H9 (cell line): ENCODE data around the gene SOX14. TPM values are rescaled to one million over a fixed set of nuclear protein-coding genes. Genes with fewer than 3 reads are reported as not detected.

Source experiments
- DNase-seq: peaks from one replicate; pipeline ENCODE4 v3.0.0-alpha.2; 2017
- H2AFZ ChIP-seq: one replicate; pipeline ENCODE4 v1.6.1; 2013; ENCODE audit warnings: mild to moderate bottlenecking, low read length, control low read depth, moderate library complexity
- H2AK5ac ChIP-seq: 2 replicates; pipeline ENCODE4 v1.6.1; 2013; ENCODE audit warnings: low read length, control low read depth, mixed read lengths; ENCODE audit not compliant: insufficient read length
- H2BK120ac ChIP-seq: one replicate; pipeline ENCODE4 v1.6.1; 2013; ENCODE audit warnings: low read depth, mild to moderate bottlenecking, low read length, control low read depth, inconsistent platforms; ENCODE audit not compliant: poor library complexity, severe bottlenecking
- H2BK12ac ChIP-seq: 2 replicates; pipeline ENCODE4 v1.6.1; 2013; ENCODE audit warnings: low read length, control low read depth, mixed read lengths, low read depth; ENCODE audit not compliant: insufficient read length
- H2BK15ac ChIP-seq: 2 replicates; pipeline ENCODE4 v1.6.1; 2013; ENCODE audit warnings: low read depth, low read length, control low read depth
- H2BK20ac ChIP-seq: one replicate; pipeline ENCODE4 v1.6.1; 2013; ENCODE audit warnings: low read depth, mild to moderate bottlenecking, low read length, control low read depth, inconsistent platforms; ENCODE audit not compliant: poor library complexity, severe bottlenecking
- H2BK5ac ChIP-seq: 2 replicates; pipeline ENCODE4 v1.6.1; 2013; ENCODE audit warnings: low read length, control low read depth, mixed read lengths; ENCODE audit not compliant: insufficient read length
- H3K14ac ChIP-seq: 2 replicates; pipeline ENCODE4 v1.6.1; 2013; ENCODE audit warnings: low read length, control low read depth; ENCODE audit not compliant: insufficient read depth
- H3K18ac ChIP-seq: 2 replicates; pipeline ENCODE4 v1.6.1; 2013; ENCODE audit warnings: low read depth, mild to moderate bottlenecking, mixed read lengths, low read length, control low read depth; ENCODE audit not compliant: insufficient read length
- H3K23ac ChIP-seq: 2 replicates; pipeline ENCODE4 v1.6.1; 2013; ENCODE audit warnings: low read length, control low read depth, mixed read lengths, low read depth; ENCODE audit not compliant: insufficient read length
- H3K23me2 ChIP-seq: 2 replicates; pipeline ENCODE4 v1.6.1; 2013; ENCODE audit warnings: low read depth, mild to moderate bottlenecking, mixed read lengths, low read length, control low read depth; ENCODE audit not compliant: insufficient read length, poor library complexity, severe bottlenecking
- H3K27ac ChIP-seq: 2 replicates; pipeline ENCODE4 v1.5.1; 2013; ENCODE audit warnings: low read length, control low read depth, mixed read lengths, low read depth; ENCODE audit not compliant: insufficient read length
- H3K27me3 ChIP-seq: 2 replicates; pipeline ENCODE4 v1.6.1; 2013; ENCODE audit warnings: low read length, control low read depth, inconsistent platforms; ENCODE audit not compliant: insufficient read depth
- H3K4ac ChIP-seq: 2 replicates; pipeline ENCODE4 v1.6.1; 2013; ENCODE audit warnings: low read depth, mild to moderate bottlenecking, control low read depth, inconsistent platforms, low read length, moderate library complexity
- H3K4me1 ChIP-seq: 2 replicates; pipeline ENCODE4 v1.6.1; 2013; ENCODE audit warnings: low read length, control low read depth, inconsistent platforms; ENCODE audit not compliant: insufficient read depth
- H3K4me2 ChIP-seq: 2 replicates; pipeline ENCODE4 v1.6.1; 2013; ENCODE audit warnings: low read length, control low read depth, mixed read lengths; ENCODE audit not compliant: insufficient read length, insufficient read depth
- H3K56ac ChIP-seq: 2 replicates; pipeline ENCODE4 v1.6.1; 2013; ENCODE audit warnings: low read depth, mild to moderate bottlenecking, mixed read lengths, low read length, control low read depth; ENCODE audit not compliant: insufficient read length
- H3K79me1 ChIP-seq: 2 replicates; pipeline ENCODE4 v1.6.1; 2013; ENCODE audit warnings: low read depth, mild to moderate bottlenecking, moderate library complexity, low read length, control low read depth, inconsistent platforms; ENCODE audit not compliant: insufficient read depth, poor library complexity, severe bottlenecking
- H3K79me2 ChIP-seq: 2 replicates; pipeline ENCODE4 v1.6.1; 2013; ENCODE audit warnings: low read length, control low read depth, inconsistent platforms; ENCODE audit not compliant: insufficient read depth
- H3K9ac ChIP-seq: 2 replicates; pipeline ENCODE4 v1.6.1; 2013; ENCODE audit warnings: low read length, control low read depth, mixed read lengths; ENCODE audit not compliant: insufficient read length; ENCODE audit errors: extremely low read depth
- H3K9me3 ChIP-seq: one replicate; pipeline ENCODE4 v1.6.1; 2013; ENCODE audit warnings: low read depth, low read length, inconsistent platforms; ENCODE audit not compliant: control insufficient read depth
- H3T11ph ChIP-seq: one replicate; pipeline ENCODE4 v1.6.1; 2013; ENCODE audit warnings: mild to moderate bottlenecking, low read length, control low read depth, inconsistent platforms
- H4K20me1 ChIP-seq: one replicate; pipeline ENCODE4 v1.6.1; 2013; ENCODE audit not compliant: control insufficient read depth, insufficient read length, insufficient read depth
- H4K5ac ChIP-seq: 2 replicates; pipeline ENCODE4 v1.6.1; 2013; ENCODE audit warnings: low read depth, mild to moderate bottlenecking, mixed read lengths, low read length, control low read depth; ENCODE audit not compliant: insufficient read length
- H4K8ac ChIP-seq: replicated peaks from 2 replicates; pipeline ENCODE4 v1.6.1; 2013; ENCODE audit warnings: low read length, control low read depth, mixed read lengths, low read depth; ENCODE audit not compliant: insufficient read length
- H4K91ac ChIP-seq: 2 replicates; pipeline ENCODE4 v1.6.1; 2013; ENCODE audit warnings: low read depth, mild to moderate bottlenecking, moderate library complexity, mixed read lengths, low read length, control low read depth; ENCODE audit not compliant: insufficient read length
- H3K27ac Mint-ChIP-seq, 3 experiments: 2 replicates in 2 of 3; 3 replicates in 1 of 3; pipeline ENCODE4 v1.8.0; 2020 to 2021; ENCODE audit warnings: mixed read lengths in 3 of 3, mild to moderate bottlenecking in 1 of 3, moderate library complexity in 1 of 3
- H3K27me3 Mint-ChIP-seq: 2 replicates; pipeline ENCODE4 v1.8.0; 2021; ENCODE audit warnings: low read depth, mild to moderate bottlenecking, moderate library complexity, mixed read lengths
- H3K36me3 Mint-ChIP-seq, 3 experiments: 2 replicates in 2 of 3; 3 replicates in 1 of 3; pipeline ENCODE4 v1.8.0; 2020 to 2021; ENCODE audit warnings: low read depth in 3 of 3, mixed read lengths in 3 of 3; ENCODE audit not compliant: insufficient read depth in 1 of 3
- H3K4me1 Mint-ChIP-seq, 2 experiments: 2 replicates each; pipeline ENCODE4 v1.8.0; 2020; ENCODE audit warnings: mixed read lengths in 2 of 2
- H3K4me3 Mint-ChIP-seq, 2 experiments: 2 replicates in 1 of 2; 3 replicates in 1 of 2; pipeline ENCODE4 v1.8.0; 2020 to 2021; ENCODE audit warnings: mild to moderate bottlenecking in 2 of 2, mixed read lengths in 2 of 2, moderate library complexity in 1 of 2
- H3K9me3 Mint-ChIP-seq, 2 experiments: 2 replicates in 1 of 2; 3 replicates in 1 of 2; pipeline ENCODE4 v1.8.0; 2020; ENCODE audit warnings: mild to moderate bottlenecking in 2 of 2, mixed read lengths in 2 of 2, moderate library complexity in 1 of 2
- WGBS: extraction: QIAGEN DNeasy Blood & Tissue Kit; methylation state at CpG from one replicate; pipeline ENCODE4 v1.1.7; 2013; ENCODE audit warnings: missing lambda C conversion rate, low lambda C conversion rate, mixed read lengths; ENCODE audit not compliant: insufficient read length; ENCODE audit errors: extremely low coverage; 5-methylcytosine and 5-hydroxymethylcytosine counted together
- total RNA-seq: library from RNA; stranded (reverse); gene quantifications from 2 replicates; pipeline ENCODE4 v1.2.1, GENCODE V29; 2021
- TF ChIP-seq, protein P1 (sequence below): fragments of 200-600 bp; sonication (generic); conservative IDR thresholded peaks from 3 replicates; pipeline ENCODE4 v1.8.0; 2021; ENCODE audit warnings: antibody characterized with exemption, mild to moderate bottlenecking

Gene SOX14
- total RNA-seq, 1 experiment from 2014 or later: 0.57 TPM

GRCh38 chr3:137771401-137772213, 7.5 kb downstream of the SOX14 start:
- H2BK12ac ChIP-seq: no peak overlapping the region
- no peak overlapping the region for H2AFZ ChIP-seq
- TF ChIP-seq, protein P1, sequence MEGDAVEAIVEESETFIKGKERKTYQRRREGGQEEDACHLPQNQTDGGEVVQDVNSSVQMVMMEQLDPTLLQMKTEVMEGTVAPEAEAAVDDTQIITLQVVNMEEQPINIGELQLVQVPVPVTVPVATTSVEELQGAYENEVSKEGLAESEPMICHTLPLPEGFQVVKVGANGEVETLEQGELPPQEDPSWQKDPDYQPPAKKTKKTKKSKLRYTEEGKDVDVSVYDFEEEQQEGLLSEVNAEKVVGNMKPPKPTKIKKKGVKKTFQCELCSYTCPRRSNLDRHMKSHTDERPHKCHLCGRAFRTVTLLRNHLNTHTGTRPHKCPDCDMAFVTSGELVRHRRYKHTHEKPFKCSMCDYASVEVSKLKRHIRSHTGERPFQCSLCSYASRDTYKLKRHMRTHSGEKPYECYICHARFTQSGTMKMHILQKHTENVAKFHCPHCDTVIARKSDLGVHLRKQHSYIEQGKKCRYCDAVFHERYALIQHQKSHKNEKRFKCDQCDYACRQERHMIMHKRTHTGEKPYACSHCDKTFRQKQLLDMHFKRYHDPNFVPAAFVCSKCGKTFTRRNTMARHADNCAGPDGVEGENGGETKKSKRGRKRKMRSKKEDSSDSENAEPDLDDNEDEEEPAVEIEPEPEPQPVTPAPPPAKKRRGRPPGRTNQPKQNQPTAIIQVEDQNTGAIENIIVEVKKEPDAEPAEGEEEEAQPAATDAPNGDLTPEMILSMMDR: no peak
- no peak overlapping the region for H3K23ac ChIP-seq
- peaks cover 100% of the 10 kb centered on the region for H3K27me3 Mint-ChIP-seq
- no peak overlapping the region; the same call in 1 of the 2 replicates for H3K14ac ChIP-seq
- H2BK120ac ChIP-seq: no peak overlapping the region
- peaks cover 53 to 61% of the 10 kb centered on the region in 2 experiments for H3K4me1 Mint-ChIP-seq
- H3K9me3 ChIP-seq: no peaks in the 10 kb centered on the region
- H4K8ac ChIP-seq: no peak overlapping the region
- no peaks in the 10 kb centered on the region for H3K79me2 ChIP-seq
- H3K4ac ChIP-seq: no peak overlapping the region
- peaks cover 19% of the 10 kb centered on the region for H3K23me2 ChIP-seq
- H4K5ac ChIP-seq: no peak overlapping the region
- H3K36me3 Mint-ChIP-seq: no peaks in the 10 kb centered on the region; a peak in 1 of 7 replicates
- 0 out of 2 replicates have a peak, but pooled peaks cover 2% of the 10 kb centered on the region for H3K4me1 ChIP-seq
- no peaks in the 10 kb centered on the region for H3K79me1 ChIP-seq
- H3K27me3 ChIP-seq: peaks cover 72% of the 10 kb centered on the region
- no peak overlapping the region for H4K91ac ChIP-seq
- WGBS: no CpG with 5 or more reads among the region's 53 CpGs
- H3K9ac ChIP-seq: no peak overlapping the region
- H2BK5ac ChIP-seq: no peak overlapping the region
- H3K56ac ChIP-seq: no peak overlapping the region
- peak overlapping the region; percentile 47 to 83 for H3K4me3 Mint-ChIP-seq
- H3K9me3 Mint-ChIP-seq: peaks cover 0 to 5% of the 10 kb centered on the region in 2 experiments; a peak in 2 of 5 replicates
- H3T11ph ChIP-seq: no peak overlapping the region
- H3K4me2 ChIP-seq: peak overlapping the region; percentile 68
- H3K27ac Mint-ChIP-seq: no peak overlapping the region
- no peak overlapping the region for H3K18ac ChIP-seq
- peak; percentile 67 for DNase-seq
- H4K20me1 ChIP-seq: no peaks in the 10 kb centered on the region
- H2AK5ac ChIP-seq: no peak overlapping the region
- H3K27ac ChIP-seq: no peak overlapping the region
- no peak overlapping the region for H2BK20ac ChIP-seq
- H2BK15ac ChIP-seq: no peak overlapping the region
